ENCODE results near the gene TOX2.
A peak's percentile ranks its signal among the peaks of the same experiment; 100 is the strongest.

The TOX2 gene, protein sequence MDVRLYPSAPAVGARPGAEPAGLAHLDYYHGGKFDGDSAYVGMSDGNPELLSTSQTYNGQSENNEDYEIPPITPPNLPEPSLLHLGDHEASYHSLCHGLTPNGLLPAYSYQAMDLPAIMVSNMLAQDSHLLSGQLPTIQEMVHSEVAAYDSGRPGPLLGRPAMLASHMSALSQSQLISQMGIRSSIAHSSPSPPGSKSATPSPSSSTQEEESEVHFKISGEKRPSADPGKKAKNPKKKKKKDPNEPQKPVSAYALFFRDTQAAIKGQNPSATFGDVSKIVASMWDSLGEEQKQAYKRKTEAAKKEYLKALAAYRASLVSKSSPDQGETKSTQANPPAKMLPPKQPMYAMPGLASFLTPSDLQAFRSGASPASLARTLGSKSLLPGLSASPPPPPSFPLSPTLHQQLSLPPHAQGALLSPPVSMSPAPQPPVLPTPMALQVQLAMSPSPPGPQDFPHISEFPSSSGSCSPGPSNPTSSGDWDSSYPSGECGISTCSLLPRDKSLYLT
- 0.49 to 0.72 reads per million in 2 donors for total RNA-seq

DNA sequence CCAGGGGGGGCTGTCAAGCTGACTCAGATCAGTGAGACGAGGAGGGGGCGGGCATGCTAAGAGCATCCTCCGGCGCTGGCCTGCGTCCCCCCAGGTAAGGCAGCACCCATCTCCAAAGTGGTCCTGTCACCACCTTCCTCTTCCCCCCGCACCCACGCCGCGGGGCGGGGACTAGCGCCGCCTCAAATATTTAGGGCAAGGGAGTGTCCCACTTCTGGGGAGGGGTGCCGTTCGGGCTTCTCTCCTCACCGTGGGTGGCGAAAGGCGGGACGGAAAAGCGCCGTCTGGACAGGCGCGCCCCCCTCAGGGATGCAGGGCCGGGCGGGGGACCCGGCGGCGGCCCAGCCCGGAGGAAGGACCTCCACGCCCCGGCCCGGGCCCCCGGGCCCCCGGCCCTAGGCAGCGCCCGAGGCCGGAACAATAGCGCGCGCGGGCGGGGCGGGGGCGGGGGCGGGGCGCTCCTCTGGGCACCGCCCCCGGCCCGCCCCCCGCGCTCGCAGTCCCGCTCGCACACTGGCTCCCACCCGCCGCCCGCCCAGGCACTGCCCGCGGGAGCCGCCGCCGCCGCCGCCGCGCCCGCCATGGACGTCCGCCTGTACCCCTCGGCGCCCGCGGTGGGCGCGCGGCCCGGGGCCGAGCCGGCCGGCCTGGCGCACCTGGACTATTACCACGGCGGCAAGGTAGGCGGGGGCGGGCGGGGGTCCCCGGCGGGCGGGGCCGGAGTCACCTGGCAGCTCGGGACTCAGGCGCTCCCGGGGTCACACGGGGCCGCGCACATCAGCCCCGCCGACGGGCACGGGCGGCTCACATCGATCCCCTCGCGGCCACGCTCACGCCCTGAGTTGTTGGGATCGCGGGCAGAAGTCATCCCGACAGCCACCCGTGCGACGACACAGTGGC lies at the start of gene TOX2:
TOX2 (plus strand) TSS at position 542 of the 900 bp plus-strand sequence; CDS start at position 582, 40 bp downstream.
- peak; percentile 25 for DNase-seq

DNA sequence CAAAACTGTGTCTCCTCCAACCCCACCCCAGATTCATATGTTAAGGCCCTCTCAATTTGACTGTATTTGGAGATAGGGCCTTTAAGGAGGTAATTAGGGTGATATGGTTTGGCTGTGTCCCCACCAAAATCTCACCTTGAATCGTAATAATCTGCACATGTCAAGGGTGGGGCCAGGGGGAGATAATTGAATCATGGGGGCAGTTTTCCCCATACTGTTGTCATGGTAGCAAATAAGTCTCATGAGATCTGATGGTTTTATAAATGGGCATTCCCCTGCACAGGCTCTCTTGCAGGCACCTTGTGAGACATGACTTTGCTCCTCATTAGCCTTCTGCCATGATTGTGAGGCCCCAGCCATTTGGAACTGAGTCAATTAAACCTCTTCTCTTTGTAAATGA lies 46.6 kb upstream of the TOX2 start:
- DNase-seq, result no peak

GRCh38 chr20:43870484-43870883 lies 44.2 kb upstream of the TOX2 start:
- DNase-seq, result no peak

GRCh38 chr20:43878776-43879175 lies 35.9 kb upstream of the TOX2 start:
- no peak for DNase-seq

GRCh38 chr20:43893930-43894329 lies 20.7 kb upstream of the TOX2 start:
- no peak for DNase-seq

- no peak for DNase-seq
Measured at GRCh38 chr20:43894491-43894890, 20.2 kb upstream of the TOX2 start.

DNA sequence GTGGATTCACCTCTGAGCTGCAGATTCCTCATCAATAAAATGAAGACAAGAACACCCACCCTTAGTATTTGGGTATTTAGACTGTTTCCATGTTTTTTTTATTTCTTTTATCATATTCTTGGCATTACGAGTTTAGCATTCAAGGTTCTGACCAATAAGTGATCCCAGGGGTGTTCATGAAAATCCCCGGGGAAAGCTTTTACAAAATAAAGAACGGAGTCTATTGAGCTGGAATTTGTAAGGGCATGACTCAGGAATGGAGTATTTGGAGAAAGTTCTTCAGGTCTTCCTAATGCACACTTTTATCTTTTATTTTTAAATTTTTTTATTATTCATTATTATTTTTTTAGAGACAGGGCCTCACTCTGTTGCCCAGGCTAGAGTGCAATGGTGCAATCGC lies 19.4 kb upstream of the TOX2 start:
- no peak for DNase-seq

GRCh38 chr20:43899274-43900120 lies 15.2 kb upstream of the TOX2 start:
- DNase-seq, result no peak

DNA sequence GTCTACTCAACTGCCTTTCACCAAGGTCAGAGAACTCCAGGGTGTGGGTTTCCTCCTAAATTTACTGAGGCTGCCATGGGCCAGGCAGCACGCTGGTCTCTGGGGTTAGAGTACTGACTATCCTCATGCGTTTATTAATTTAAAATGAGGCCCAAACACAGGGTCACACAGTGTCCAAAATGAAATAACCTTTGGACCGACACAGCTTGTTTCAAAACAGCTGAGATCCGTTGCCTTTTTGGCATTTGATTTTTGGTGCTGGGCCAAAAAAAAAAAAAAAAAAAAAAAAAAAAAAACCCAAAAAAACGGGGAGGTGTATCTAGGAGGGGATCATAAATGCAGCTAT lies 14.6 kb upstream of the TOX2 start:
- DNase-seq, result no peak

GRCh38 chr20:43900496-43900895 lies 14.2 kb upstream of the TOX2 start:
- no peak for DNase-seq

DNA sequence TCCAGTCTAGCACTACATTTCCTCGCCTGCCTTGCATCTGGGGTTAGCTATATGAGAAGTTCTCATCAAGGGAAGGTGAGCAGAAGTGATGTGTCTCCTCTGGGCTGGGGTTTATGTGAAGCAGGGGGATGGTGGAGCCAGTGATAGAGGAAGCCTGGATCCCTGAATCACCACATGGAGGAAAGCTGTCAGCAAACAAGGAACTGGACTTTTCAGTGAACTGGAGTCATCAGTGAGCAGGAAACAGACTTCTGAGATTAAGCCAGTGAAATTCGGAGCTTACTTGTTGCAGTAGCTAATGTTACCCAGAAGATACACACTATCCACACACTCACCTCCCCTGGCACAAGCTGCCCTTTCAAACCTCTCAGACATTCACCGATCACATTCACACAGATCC lies 13.4 kb upstream of the TOX2 start:
- no peak for DNase-seq

DNA sequence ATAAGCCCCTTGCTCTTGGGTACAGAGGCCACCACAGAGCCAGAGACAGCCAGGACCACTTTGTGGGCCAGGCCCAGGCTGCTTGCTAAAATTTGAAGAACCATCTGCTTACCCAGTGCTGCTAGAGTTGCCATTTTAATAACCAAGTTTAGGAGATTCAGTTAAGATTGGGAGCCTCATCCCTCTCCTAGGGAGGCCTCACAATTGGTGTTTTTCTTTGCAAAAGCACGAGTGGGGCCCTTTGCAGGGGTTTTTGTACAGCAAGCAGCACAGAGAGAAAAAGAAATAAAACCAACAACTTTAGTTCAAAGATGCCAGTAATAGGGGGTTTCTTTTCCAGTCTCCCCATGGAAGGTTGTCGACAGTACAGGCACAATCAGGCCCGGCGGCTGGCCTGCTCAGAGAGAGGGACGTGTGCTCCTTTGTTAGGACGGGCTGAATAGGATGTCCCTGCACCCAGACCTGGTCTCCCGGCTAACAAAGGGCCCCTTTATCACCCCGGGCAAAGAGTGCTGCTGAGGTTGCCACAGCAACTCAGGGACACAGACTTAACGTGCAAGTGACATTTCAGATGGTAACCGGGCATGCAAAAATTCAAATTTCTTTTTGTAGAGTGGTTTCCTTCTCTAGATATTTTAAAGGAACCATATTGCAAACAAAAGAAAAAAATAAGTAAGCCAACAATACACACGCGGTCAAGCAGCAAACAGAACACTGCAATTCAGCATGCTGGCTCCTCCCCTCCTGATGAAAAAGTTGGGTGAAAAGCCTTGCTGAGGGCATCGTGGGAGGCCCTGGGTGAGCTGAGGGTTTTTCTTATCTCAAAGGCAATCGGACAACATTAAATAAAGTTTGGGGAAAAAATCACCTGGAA lies 10.5 kb upstream of the TOX2 start:
- no peak for DNase-seq

GRCh38 chr20:43904827-43905177 lies 9.8 kb upstream of the TOX2 start:
- no peak for DNase-seq

DNA sequence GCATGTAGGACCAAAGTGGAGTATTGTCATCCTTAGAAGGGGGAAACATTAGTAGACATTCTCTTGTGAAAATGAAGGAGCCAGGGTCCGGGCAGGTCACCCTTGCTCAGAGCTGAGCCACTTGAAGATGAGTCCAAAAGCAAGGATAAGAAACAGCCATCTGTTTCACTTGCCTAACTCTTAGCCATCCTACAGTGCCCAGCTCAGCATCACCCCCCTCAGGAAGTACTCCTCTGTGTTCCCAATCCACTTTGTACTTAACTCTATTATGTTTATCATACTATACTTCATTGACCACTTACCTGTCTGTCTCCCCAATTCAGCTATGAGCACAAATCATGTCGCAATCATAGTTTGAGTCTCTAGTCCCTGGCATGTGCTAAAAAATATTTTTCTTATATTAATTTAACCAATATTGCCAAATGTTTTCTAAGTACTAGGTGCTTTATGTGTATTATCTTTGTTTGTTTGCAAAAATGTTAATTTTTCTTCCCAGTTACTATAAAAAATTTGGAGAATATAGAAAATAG lies 8.1 kb upstream of the TOX2 start:
- DNase-seq, result no peak

DNA sequence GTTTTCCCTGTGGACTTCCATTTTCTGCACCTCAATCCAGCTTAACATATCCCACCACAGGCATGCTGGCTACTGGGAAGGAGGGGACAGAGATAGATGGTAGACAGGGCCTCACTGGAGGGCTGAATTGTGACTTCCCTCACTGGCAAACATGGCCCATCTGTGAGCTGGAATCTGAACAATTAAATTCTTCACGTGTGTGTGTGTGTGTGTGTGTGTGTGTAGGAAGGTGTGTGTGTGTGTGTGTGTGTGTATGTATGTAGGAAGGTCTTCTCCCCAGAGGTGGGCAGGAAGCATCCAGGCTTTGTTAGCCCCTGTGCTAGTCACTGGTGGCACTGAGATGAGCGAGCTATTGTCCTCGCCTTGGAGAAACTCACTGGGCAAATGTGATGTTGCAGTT lies 5.4 kb upstream of the TOX2 start:
- no peak for DNase-seq

GRCh38 chr20:43909720-43910119 lies 4.9 kb upstream of the TOX2 start:
- DNase-seq, result no peak

- no peak for DNase-seq
Measured at GRCh38 chr20:43910564-43910963, 4.1 kb upstream of the TOX2 start.

DNA sequence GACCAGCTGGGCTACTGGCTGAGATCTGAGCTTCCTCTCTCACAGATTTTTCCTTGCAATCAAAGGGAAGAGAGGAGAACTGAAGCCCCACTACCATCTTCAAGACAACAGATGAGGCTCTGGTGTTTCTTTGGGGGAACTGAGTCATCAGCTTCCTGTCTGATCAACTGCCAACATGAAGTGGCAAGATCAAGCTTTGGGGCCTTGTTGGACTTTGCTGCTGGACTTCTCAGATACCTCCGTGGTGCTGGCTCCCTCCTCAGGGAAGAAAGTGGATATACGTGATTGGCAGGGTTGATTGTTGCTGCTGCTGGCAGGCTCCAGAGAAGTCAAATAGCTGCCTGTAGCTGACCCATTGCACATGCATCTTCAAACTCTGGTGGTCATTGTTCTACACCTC lies 3.6 kb upstream of the TOX2 start:
- no peak for DNase-seq

DNA sequence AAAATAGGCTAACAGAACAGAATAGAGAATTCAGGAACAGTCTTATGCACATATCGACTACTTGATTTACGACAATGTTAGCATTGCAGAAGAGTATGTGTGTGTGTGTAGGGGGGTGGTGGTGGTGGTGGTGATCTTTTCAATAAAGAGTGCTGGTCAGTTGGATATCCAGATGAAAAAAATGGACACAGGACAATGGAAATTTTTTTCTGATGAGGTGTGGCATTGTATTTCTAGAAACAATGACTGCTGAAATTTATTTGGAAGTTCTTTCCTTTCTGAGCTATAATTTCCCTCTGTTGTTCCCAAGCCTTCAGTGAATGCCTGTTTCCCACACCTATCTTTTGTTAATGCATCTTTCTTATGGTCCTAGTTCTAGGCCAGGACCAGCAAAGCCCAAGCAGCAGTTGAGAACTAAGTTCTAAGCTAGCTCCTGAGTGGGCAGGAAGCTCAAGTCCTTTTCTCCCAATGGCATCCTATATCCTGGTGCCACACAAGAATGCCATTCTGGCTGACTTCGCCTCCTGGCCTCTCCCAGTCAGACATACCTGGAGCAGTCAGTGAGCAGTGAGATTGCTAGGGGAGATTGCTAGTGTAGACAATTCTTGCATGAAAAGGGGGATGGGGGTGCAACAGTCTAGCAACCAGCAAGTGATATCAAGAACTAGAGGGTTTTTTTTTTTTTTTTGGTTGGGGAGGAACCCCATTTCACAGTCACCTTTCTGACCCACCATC lies 1.2 kb upstream of the TOX2 start:
- no peak for DNase-seq

DNA sequence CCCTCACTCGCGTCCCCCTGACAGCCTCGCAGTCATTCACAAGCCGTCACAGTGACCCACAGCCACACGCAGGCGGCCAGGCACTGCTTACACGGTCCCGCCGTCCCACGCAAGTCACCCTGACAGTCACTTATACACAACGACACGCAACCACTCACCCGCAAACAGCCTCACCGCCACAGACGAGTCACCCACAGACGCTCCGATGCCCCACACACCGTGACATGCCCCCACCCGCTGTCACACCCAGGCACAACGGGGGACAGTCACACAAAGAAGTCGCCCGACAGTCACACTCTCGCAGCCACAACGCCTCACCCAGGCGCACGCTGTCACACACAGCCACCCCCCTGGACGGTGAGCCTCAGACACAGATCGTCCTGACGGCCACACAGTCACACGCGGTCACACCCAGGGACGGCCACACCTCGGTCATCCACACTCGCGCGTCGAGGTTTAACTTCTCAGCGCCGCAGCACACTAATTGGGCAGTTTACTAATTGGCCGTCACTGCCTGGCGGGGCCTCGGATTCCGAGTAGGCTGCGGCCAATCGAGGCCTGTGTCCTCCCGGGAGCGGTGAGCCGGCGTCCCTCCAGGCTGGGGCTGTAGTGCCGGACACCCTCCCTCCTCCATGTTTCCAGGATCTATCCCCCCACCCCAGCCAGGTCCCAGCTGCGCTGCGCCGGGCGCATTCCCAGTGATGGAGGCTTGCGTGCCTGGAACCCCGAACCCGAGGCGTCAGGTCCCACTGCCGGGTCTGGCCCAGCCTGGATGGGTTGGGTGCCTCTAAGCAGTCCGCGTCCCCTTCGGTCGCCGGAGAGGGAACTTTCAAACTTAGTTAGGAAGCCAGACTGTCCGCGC lies 790 bp downstream of the TOX2 start:
- DNase-seq, result no peak
